Colonic mucosa (tissue), 4 donors: ENCODE results near the gene ECSIT. TPM values are rescaled to one million over a fixed set of nuclear protein-coding genes. Genes with fewer than 3 reads are reported as not detected.

Experiments
- DNase-seq: peaks from one replicate; pipeline ENCODE4 v3.0.0-alpha.2; 2020
- H3K27ac ChIP-seq: fragments of 200-600 bp; one replicate; pipeline ENCODE4 v1.8.0; 2021
- H3K27me3 ChIP-seq: fragments of 200-600 bp; one replicate; pipeline ENCODE4 v1.8.0; 2021
- H3K36me3 ChIP-seq: fragments of 200-600 bp; one replicate; pipeline ENCODE4 v1.8.0; 2021
- H3K4me1 ChIP-seq: fragments of 200-600 bp; one replicate; pipeline ENCODE4 v1.8.0; 2021; ENCODE audit warnings: mild to moderate bottlenecking
- H3K4me3 ChIP-seq: fragments of 200-600 bp; one replicate; pipeline ENCODE4 v1.8.0; 2021
- H3K9ac ChIP-seq, 2 donors: one replicate each; pipeline ENCODE4 v1.7.0; 2013; ENCODE audit warnings: control low read depth in 2 of 2, low read depth in 2 of 2, low read length in 2 of 2
- H3K9me3 ChIP-seq: fragments of 200-600 bp; one replicate; pipeline ENCODE4 v1.8.0; 2021
- CTCF ChIP-seq: fragments of 200-600 bp; IDR thresholded peaks from one replicate; pipeline ENCODE4 v1.8.0; 2022; ENCODE audit warnings: antibody characterized with exemption, mild to moderate bottlenecking
- intact Hi-C: fragments of 100-400 bp; cut with DNase I; formaldehyde crosslinking; loops from one replicate; pipeline ENCODE4 v1.14.1; 2022
- total RNA-seq, 2 donors: library from RNA; stranded (reverse); fragmentation: NEBNext Ultra II Directional in 1 of 2; extraction: Animal tissue kit (Norgen Biotek cat#: 25700) in 1 of 2; gene quantifications; one replicate each; pipeline ENCODE4 v1.2.1, GENCODE V29; 2021
- donor health status: healthy.
- donor health status: DM: no; HTN: no; CAD: no.
- donor health status: DM: no; HTN: no; CAD: no.

Gene ECSIT
- total RNA-seq, 2 donors from 2014 or later = 62.8 to 124 TPM

GRCh38 chr19:11558881-11559828 is 30.2 kb upstream of the ECSIT start, which contains the start of gene ELOF1:
TSS of gene ELOF1 (minus strand) at chr19:11559230. CDS start at chr19:11554347, 4,883 bp downstream.
- H3K9ac ChIP-seq = peak within 1 kb of the TSS; percentile 77 to 91
- no peaks in the 10 kb centered on the region for H3K27me3 ChIP-seq
- TF ChIP-seq CTCF = no peak
- H3K4me3 ChIP-seq = peak within 1 kb of the TSS; percentile 86
- H3K4me1 ChIP-seq = peaks cover 7% of the 10 kb centered on the region
- intact Hi-C loops = no loop called here
- H3K36me3 ChIP-seq = no peaks in the 10 kb centered on the region
- H3K9me3 ChIP-seq = no peaks in the 10 kb centered on the region
- DNase-seq = peak; percentile 98
- H3K27ac ChIP-seq = peak within 1 kb of the TSS; percentile 82

DNA sequence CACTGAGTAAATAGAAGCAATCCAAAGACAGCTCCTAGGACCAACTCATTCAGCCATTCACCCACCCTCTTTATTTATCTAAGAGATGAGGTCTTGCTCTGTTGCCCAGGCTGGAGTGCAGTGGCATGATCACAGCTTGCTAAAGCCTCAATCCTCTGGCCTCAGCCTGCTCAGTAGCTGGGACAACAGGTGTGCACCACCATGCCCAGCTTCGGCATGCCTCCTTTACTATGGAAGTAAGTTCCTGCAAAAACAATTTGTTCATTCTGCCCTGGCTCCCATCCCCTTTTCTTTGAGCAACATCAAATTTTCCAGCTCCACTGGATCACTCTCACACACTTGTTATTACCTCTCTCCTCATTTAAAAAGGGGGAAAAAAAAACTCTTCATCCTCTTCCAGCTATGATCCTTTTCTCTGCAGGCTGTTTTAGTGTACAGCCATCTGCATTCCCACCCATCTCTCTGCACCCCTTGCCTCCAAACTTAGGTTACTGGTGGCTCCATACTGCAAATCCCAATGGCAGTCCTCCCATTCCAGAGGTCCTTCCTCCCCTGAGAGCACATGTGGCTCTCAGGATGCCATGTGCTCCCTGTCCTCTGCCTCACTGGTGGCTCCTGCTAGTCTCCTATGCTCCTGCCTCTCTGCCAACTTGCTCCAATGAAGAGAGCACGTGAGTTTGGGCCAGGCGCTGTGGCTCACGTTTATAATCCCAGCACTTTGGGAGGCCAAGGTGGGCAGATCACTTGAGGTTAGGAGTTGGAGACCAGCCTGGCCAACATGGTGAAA is 27.9 kb upstream of the ECSIT start:
- intact Hi-C loops = no loop called here
- Histone ChIP-seq H3K36me3 (no peaks in the 10 kb centered on the region), H3K9me3 (no peaks in the 10 kb centered on the region), H3K27me3 (no peaks in the 10 kb centered on the region), H3K4me1 (peaks cover 7% of the 10 kb centered on the region), H3K27ac (no peak overlapping the region), H3K9ac (peak overlapping the region in 1 of 2 donors; percentile 18), H3K4me3 (no peak overlapping the region)
- no peak for TF ChIP-seq CTCF
- DNase-seq = no peak

DNA sequence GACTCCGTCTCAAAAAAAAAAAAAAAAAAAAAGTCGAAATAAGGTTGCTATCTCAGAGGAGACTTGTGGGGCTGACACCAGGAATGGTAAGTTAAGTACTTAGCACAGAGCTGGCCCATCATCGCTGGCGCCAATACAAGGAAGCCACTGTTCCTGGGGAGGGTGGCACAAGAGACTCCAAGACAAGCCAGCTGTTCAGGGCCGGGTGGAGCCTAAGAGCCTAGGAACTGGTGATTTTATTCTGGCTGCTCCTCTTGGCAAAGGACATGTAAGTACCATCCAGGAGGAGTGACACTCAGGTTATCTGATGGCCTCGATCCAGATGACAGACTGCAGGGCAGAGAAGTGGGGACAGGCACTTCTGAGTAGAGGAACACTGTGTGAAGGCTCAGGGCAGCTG is 26.3 kb upstream of the ECSIT start:
- DNase-seq = no peak
- intact Hi-C loops = no loop called here
- Histone ChIP-seq H3K4me3 (no peak overlapping the region), H3K9ac (no peak overlapping the region), H3K36me3 (no peaks in the 10 kb centered on the region), H3K4me1 (peaks cover 7% of the 10 kb centered on the region), H3K9me3 (no peaks in the 10 kb centered on the region), H3K27ac (no peak overlapping the region), H3K27me3 (no peaks in the 10 kb centered on the region)
- no peak for TF ChIP-seq CTCF

DNA sequence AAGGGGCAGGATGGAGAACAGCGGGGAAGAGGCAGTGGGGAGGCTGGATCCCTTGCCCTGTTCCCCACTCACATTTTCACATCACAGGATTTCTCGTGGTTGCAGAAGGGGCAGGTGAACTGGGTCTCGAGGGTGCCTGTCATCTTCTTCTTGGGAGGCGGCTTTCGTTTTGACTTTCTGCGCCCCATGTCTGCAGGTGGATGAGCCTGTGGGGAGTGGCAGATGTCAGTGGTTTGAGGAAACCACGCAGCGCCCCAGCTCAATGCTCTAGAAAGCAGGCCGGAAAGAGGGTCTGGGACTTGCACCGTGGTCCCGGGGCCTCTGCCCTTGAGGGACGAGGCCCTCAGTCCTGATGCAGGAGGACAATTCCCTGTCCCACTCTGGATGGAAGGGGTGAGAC is 25.2 kb upstream of the ECSIT start:
- intact Hi-C loops = no loop called here
- no peak for DNase-seq

More for the DNA sequence above, 25.2 kb upstream of the ECSIT start:
- Histone ChIP-seq H3K36me3 (no peaks in the 10 kb centered on the region), H3K4me1 (peaks cover 7% of the 10 kb centered on the region), H3K4me3 (no peak overlapping the region), H3K9me3 (no peaks in the 10 kb centered on the region), H3K9ac (no peak overlapping the region), H3K27me3 (no peaks in the 10 kb centered on the region), H3K27ac (no peak overlapping the region)
- no peak for TF ChIP-seq CTCF
